HUES6 (cell line): ENCODE measurements around the gene DVL1.
"Not testable (repeated sequence)": the region's sequence is repeated elsewhere in the genome, so short reads cannot be mapped to it uniquely, and the experiment has no call there.

Experiments
- H3K27ac ChIP-seq: 2 replicates; pipeline ENCODE4 v1.7.0; 2013; ENCODE audit warnings: low read depth, mild to moderate bottlenecking, low read length, inconsistent platforms
- H3K27me3 ChIP-seq: 2 replicates; pipeline ENCODE4 v1.6.1; 2013; ENCODE audit warnings: low read length; ENCODE audit not compliant: control insufficient read depth, insufficient read depth
- H3K36me3 ChIP-seq: 2 replicates; pipeline ENCODE4 v1.6.1; 2013; ENCODE audit warnings: low read length; ENCODE audit not compliant: control insufficient read depth, insufficient read depth
- H3K4me1 ChIP-seq: 2 replicates; pipeline ENCODE4 v1.6.1; 2013; ENCODE audit warnings: low read length; ENCODE audit not compliant: control insufficient read depth, insufficient read depth
- H3K4me3 ChIP-seq: 2 replicates; pipeline ENCODE4 v1.5.1; 2013; ENCODE audit warnings: low read depth, low read length
- H3K9ac ChIP-seq: one replicate; pipeline ENCODE4 v1.6.1; 2013; ENCODE audit warnings: mild to moderate bottlenecking, low read length
- H3K9me3 ChIP-seq: 2 replicates; pipeline ENCODE4 v1.6.1; 2013; ENCODE audit warnings: low read depth, low read length; ENCODE audit not compliant: control insufficient read depth, insufficient read depth

Gene DVL1

GRCh38 chr1:1373051-1373814 lies 24.0 kb upstream of the DVL1 start:
- Histone ChIP-seq H3K9ac (no peak overlapping the region), H3K4me3 (0 out of 2 replicates have a peak overlapping the region, but pooled peaks have one; percentile 85), H3K27me3 (no peaks in the 10 kb centered on the region), H3K27ac (no peak overlapping the region), H3K9me3 (no peaks in the 10 kb centered on the region), H3K4me1 (peaks cover 9% of the 10 kb centered on the region; the same call in 1 of the 2 replicates), H3K36me3 (peaks cover 18% of the 10 kb centered on the region)

GRCh38 chr1:1371746-1372711 lies 22.8 kb upstream of the DVL1 start:
- H3K9ac ChIP-seq, result no peak overlapping the region
- H3K27ac ChIP-seq, result no peak overlapping the region

GRCh38 chr1:1371364-1371745 lies 22.1 kb upstream of the DVL1 start:
- Histone ChIP-seq H3K9me3 (peaks cover 11% of the 10 kb centered on the region), H3K27me3 (no peaks in the 10 kb centered on the region), H3K27ac (no peak overlapping the region), H3K4me3 (no peak overlapping the region), H3K9ac (no peak overlapping the region), H3K4me1 (peaks cover 9% of the 10 kb centered on the region; the same call in 1 of the 2 replicates), H3K36me3 (peaks cover 18% of the 10 kb centered on the region)

More at GRCh38 chr1:1371746-1372711, 22.8 kb upstream of the DVL1 start:
- no peaks in the 10 kb centered on the region for H3K27me3 ChIP-seq
- peaks cover 9% of the 10 kb centered on the region; the same call in 1 of the 2 replicates for H3K4me1 ChIP-seq
- peaks cover 5% of the 10 kb centered on the region for H3K9me3 ChIP-seq
- peaks cover 18% of the 10 kb centered on the region for H3K36me3 ChIP-seq
- H3K4me3 ChIP-seq, result no peak overlapping the region

GRCh38 chr1:1370771-1371300 lies 21.6 kb upstream of the DVL1 start:
- no peak overlapping the region for H3K9ac ChIP-seq
- H3K27ac ChIP-seq, result no peak overlapping the region
- H3K9me3 ChIP-seq, result peaks cover 17% of the 10 kb centered on the region
- peaks cover 18% of the 10 kb centered on the region for H3K36me3 ChIP-seq
- H3K4me1 ChIP-seq, result peaks cover 5% of the 10 kb centered on the region; the same call in 1 of the 2 replicates
- no peaks in the 10 kb centered on the region for H3K27me3 ChIP-seq
- H3K4me3 ChIP-seq, result no peak overlapping the region

GRCh38 chr1:1370094-1370493 lies 20.9 kb upstream of the DVL1 start:
- not testable (repeated sequence) for H3K4me3 ChIP-seq, H3K27me3 ChIP-seq, H3K27ac ChIP-seq, H3K4me1 ChIP-seq, H3K9ac ChIP-seq
- Histone ChIP-seq H3K9me3 (peaks cover 18% of the 10 kb centered on the region), H3K36me3 (peaks cover 18% of the 10 kb centered on the region)

- Histone ChIP-seq H3K4me1 (no peaks in the 10 kb centered on the region), H3K36me3 (peaks cover 7% of the 10 kb centered on the region; the same call in 1 of the 2 replicates), H3K9ac (no peak overlapping the region), H3K27me3 (no peaks in the 10 kb centered on the region), H3K9me3 (peaks cover 18% of the 10 kb centered on the region), H3K27ac (no peak overlapping the region), H3K4me3 (no peak overlapping the region)
Observed at GRCh38 chr1:1367315-1367714, 18.1 kb upstream of the DVL1 start.

- Histone ChIP-seq H3K27ac (no peak overlapping the region), H3K27me3 (no peaks in the 10 kb centered on the region), H3K36me3 (peaks cover 5% of the 10 kb centered on the region; the same call in 1 of the 2 replicates), H3K9me3 (peaks cover 18% of the 10 kb centered on the region), H3K9ac (no peak overlapping the region), H3K4me1 (peaks cover 6% of the 10 kb centered on the region; the same call in 1 of the 2 replicates), H3K4me3 (no peak overlapping the region)
Observed at GRCh38 chr1:1366699-1367066, 17.5 kb upstream of the DVL1 start.

- Histone ChIP-seq H3K4me1 (peaks cover 10% of the 10 kb centered on the region; the same call in 1 of the 2 replicates), H3K36me3 (no peaks in the 10 kb centered on the region), H3K27me3 (no peaks in the 10 kb centered on the region), H3K9ac (no peak overlapping the region), H3K9me3 (peaks cover 18% of the 10 kb centered on the region), H3K4me3 (no peak overlapping the region), H3K27ac (no peak overlapping the region)
Observed at GRCh38 chr1:1365875-1366698, 16.9 kb upstream of the DVL1 start.

- Histone ChIP-seq H3K9ac (no peak overlapping the region), H3K27ac (no peak overlapping the region), H3K4me1 (peaks cover 27% of the 10 kb centered on the region; the same call in 1 of the 2 replicates), H3K9me3 (peaks cover 18% of the 10 kb centered on the region), H3K36me3 (no peaks in the 10 kb centered on the region), H3K27me3 (no peaks in the 10 kb centered on the region), H3K4me3 (no peak overlapping the region)
Observed at GRCh38 chr1:1364266-1364665, 15.0 kb upstream of the DVL1 start.

- Histone ChIP-seq H3K27me3 (no peaks in the 10 kb centered on the region), H3K9me3 (peaks cover 13% of the 10 kb centered on the region), H3K9ac (no peak overlapping the region), H3K4me3 (no peak overlapping the region), H3K36me3 (no peaks in the 10 kb centered on the region), H3K4me1 (peaks cover 47% of the 10 kb centered on the region), H3K27ac (no peak overlapping the region)
Observed at GRCh38 chr1:1361982-1362423, 12.8 kb upstream of the DVL1 start.
